ENCODE data around the gene IL34. TPM values are rescaled to one million over a fixed set of nuclear protein-coding genes. Genes with fewer than 3 reads are reported as not detected.
A peak's percentile ranks its signal among the peaks of the same experiment; 100 is the strongest.

IL34 gene
- total and polyA plus RNA-seq, 2 of the 13 experiments (the other 11 are each of a cell fraction or from before 2014, with no cell fraction given): 1.2 to 1.3 TPM

DNA sequence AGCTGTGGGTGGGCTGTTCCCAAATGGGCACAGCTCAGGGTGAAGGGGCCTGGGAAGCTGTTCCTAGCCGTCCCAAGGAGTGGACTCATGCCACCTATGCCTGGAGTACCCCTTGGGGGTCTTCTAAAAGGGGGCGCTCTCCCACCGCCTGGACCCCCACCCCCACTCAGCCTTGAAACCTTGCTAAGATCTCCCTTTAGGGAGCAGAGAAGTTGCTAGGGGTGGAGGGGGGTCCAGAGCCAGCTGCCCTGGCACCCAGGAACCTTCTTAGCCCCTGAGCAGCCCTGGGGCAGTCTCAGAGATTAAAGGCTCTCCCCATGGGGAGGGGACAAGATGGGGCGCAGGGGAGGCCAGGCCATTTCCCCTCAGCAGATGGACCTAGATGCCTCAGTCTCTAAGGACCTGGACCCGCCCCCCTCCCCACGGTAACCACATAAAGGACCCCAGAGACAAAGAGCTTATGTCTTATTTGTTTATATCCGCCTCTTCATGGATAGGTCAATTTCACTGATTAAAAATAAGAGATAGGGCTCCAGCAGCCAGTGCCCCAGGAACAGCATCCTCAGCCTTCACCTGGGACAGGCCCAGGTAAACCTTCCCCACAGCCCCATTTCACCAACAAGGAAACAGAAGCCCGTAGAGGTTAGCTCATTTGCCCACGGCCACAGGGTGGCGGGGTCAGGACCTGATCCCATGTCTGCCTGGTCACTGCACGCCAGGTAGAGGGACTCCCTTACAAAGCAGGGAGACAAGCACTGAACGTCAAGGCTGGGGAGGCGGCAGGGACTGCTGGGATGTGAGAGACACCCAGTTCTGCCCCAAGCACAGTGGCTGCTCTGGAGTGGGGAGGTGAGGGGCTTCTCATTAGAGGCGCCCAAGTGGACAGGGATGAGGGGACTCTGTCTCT is 36.1 kb downstream of the IL34 start (continued):
- TF ChIP-seq, protein P1, sequence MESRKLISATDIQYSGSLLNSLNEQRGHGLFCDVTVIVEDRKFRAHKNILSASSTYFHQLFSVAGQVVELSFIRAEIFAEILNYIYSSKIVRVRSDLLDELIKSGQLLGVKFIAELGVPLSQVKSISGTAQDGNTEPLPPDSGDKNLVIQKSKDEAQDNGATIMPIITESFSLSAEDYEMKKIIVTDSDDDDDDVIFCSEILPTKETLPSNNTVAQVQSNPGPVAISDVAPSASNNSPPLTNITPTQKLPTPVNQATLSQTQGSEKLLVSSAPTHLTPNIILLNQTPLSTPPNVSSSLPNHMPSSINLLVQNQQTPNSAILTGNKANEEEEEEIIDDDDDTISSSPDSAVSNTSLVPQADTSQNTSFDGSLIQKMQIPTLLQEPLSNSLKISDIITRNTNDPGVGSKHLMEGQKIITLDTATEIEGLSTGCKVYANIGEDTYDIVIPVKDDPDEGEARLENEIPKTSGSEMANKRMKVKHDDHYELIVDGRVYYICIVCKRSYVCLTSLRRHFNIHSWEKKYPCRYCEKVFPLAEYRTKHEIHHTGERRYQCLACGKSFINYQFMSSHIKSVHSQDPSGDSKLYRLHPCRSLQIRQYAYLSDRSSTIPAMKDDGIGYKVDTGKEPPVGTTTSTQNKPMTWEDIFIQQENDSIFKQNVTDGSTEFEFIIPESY (CRISPR knock-in tag; IDR thresholded peaks at IDR 0.05): no peak
- no peak for TF ChIP-seq KLF15 (CRISPR knock-in tag; IDR thresholded peaks at IDR 0.05; ENCODE audit: borderline replicate concordance)
- TF ChIP-seq SP1 (IDR thresholded peaks at IDR 0.05): no peak
- no peak for TF ChIP-seq SP1 (CRISPR knock-in tag; IDR thresholded peaks at IDR 0.05)
- no peak for TF ChIP-seq ZFP36 (IDR thresholded peaks at IDR 0.05; ENCODE audit: borderline replicate concordance, low read depth, low read length, partially characterized antibody)
- no peak for TF ChIP-seq MAFG (CRISPR knock-in tag; IDR thresholded peaks at IDR 0.05)
- TF ChIP-seq RBAK (CRISPR knock-in tag; IDR thresholded peaks at IDR 0.05): no peak
- 0 out of 2 replicates have a peak, but pooled peaks have one; percentile 14 for TF ChIP-seq NKX3-1 (CRISPR knock-in tag; IDR thresholded peaks at IDR 0.05)
- TF ChIP-seq JDP2 (CRISPR knock-in tag; IDR thresholded peaks at IDR 0.05; ENCODE audit: borderline replicate concordance): no peak
- no peak for TF ChIP-seq ZNF605 (CRISPR knock-in tag; IDR thresholded peaks at IDR 0.05)
- no peak for TF ChIP-seq MTF2 (CRISPR knock-in tag; IDR thresholded peaks at IDR 0.05; ENCODE audit: borderline replicate concordance)
- 0 out of 2 replicates have a peak, but pooled peaks have one; percentile 7 for TF ChIP-seq ZNF878 (CRISPR knock-in tag; IDR thresholded peaks at IDR 0.05)
- 0 out of 2 replicates have a peak, but pooled peaks have one; percentile 50 for TF ChIP-seq ZNF143 (CRISPR knock-in tag; IDR thresholded peaks at IDR 0.05)
- TF ChIP-seq, protein P2, sequence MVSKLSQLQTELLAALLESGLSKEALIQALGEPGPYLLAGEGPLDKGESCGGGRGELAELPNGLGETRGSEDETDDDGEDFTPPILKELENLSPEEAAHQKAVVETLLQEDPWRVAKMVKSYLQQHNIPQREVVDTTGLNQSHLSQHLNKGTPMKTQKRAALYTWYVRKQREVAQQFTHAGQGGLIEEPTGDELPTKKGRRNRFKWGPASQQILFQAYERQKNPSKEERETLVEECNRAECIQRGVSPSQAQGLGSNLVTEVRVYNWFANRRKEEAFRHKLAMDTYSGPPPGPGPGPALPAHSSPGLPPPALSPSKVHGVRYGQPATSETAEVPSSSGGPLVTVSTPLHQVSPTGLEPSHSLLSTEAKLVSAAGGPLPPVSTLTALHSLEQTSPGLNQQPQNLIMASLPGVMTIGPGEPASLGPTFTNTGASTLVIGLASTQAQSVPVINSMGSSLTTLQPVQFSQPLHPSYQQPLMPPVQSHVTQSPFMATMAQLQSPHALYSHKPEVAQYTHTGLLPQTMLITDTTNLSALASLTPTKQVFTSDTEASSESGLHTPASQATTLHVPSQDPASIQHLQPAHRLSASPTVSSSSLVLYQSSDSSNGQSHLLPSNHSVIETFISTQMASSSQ (IDR thresholded peaks at IDR 0.05; ENCODE audit: low read depth): no peak
- TF ChIP-seq, protein P2 (CRISPR knock-in tag; IDR thresholded peaks at IDR 0.05; ENCODE audit: borderline replicate concordance): 0 out of 2 replicates have a peak, but pooled peaks have one; percentile 15
- TF ChIP-seq, protein P3, sequence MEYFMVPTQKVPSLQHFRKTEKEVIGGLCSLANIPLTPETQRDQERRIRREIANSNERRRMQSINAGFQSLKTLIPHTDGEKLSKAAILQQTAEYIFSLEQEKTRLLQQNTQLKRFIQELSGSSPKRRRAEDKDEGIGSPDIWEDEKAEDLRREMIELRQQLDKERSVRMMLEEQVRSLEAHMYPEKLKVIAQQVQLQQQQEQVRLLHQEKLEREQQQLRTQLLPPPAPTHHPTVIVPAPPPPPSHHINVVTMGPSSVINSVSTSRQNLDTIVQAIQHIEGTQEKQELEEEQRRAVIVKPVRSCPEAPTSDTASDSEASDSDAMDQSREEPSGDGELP (IDR thresholded peaks at IDR 0.05; ENCODE audit: borderline replicate concordance, low read depth): no peak
- TF ChIP-seq KMT2A (CRISPR knock-in tag; IDR thresholded peaks at IDR 0.05): no peak; the same call in 1 of the 2 replicates
- no peak for TF ChIP-seq HOXA5 (CRISPR knock-in tag; IDR thresholded peaks at IDR 0.05)
- 0 out of 2 replicates have a peak, but pooled peaks have one; percentile 0 for TF ChIP-seq NFYB (CRISPR knock-in tag; IDR thresholded peaks at IDR 0.05)
- no peak for TF ChIP-seq ZNF563 (CRISPR knock-in tag; IDR thresholded peaks at IDR 0.05)
- TF ChIP-seq RNF2 (conservative IDR thresholded peaks at IDR 0.05; ENCODE audit: low read depth): no peak
- no peak; the same call in 1 of the 2 replicates for TF ChIP-seq ZFX (CRISPR knock-in tag; IDR thresholded peaks at IDR 0.05; ENCODE audit: low read depth)
- no peak for TF ChIP-seq FOXK1 (CRISPR knock-in tag; IDR thresholded peaks at IDR 0.05; ENCODE audit: borderline replicate concordance, low read depth)
- TF ChIP-seq SOX6 (IDR thresholded peaks at IDR 0.05): no peak
- no peak; the same call in 1 of the 2 replicates for TF ChIP-seq SOX6 (CRISPR knock-in tag; IDR thresholded peaks at IDR 0.05)
